ENCODE results near the gene NAV2. TPM values are rescaled to one million over a fixed set of nuclear protein-coding genes. Genes with fewer than 3 reads are reported as not detected.

NAV2 gene
- total and polyA plus RNA-seq, 2 donors (not counting 1 experiment from before 2014, with no cell fraction given), result 8.1 to 14.0 TPM

- no peak overlapping the region for H3K4me2 ChIP-seq (ENCODE audit: extremely low read depth, insufficient read depth, low read length)
- TF ChIP-seq EZH2 (IDR thresholded peaks at IDR 0.05; ENCODE audit: low read length, missing control alignments), result no peak
- no peak for TF ChIP-seq CTCF (conservative IDR thresholded peaks at IDR 0.05 in 1 of 2, IDR thresholded peaks at IDR 0.05 in 1 of 2; ENCODE audit: low read depth in 1 of 2, low read length in 2 of 2)
- H3K4me1 ChIP-seq (ENCODE audit: control insufficient read depth, extremely low read depth, insufficient read depth, low read length), result peaks cover 12% of the 10 kb centered on the region
- no peaks in the 10 kb centered on the region for H3K27me3 ChIP-seq (ENCODE audit: control insufficient read depth, insufficient read depth, low read length)
- H3K36me3 ChIP-seq (ENCODE audit: control insufficient read depth, insufficient read depth, low read length), result no peaks in the 10 kb centered on the region
- no peak overlapping the region for H3K27ac ChIP-seq (ENCODE audit: insufficient read depth, low read length)
- no peak overlapping the region for H2AFZ ChIP-seq (ENCODE audit: low read length)
- no peak overlapping the region for H3K4me3 ChIP-seq (replicated peaks in 1 of 4; ENCODE audit: control extremely low read depth in 1 of 4, insufficient read depth in 1 of 4, low read depth in 3 of 4, low read length in 4 of 4)
- H4K20me1 ChIP-seq (ENCODE audit: control insufficient read depth, extremely low read depth, insufficient read depth, low read length), result peaks cover 10% of the 10 kb centered on the region
- no peak overlapping the region for H3K9ac ChIP-seq (ENCODE audit: insufficient read depth, low read length)
- H3K79me2 ChIP-seq (ENCODE audit: control insufficient read depth, insufficient read depth, low read length), result peaks cover 67% of the 10 kb centered on the region
- H3K9me3 ChIP-seq (ENCODE audit: control insufficient read depth, insufficient read depth, low read depth, low read length), result no peaks in the 10 kb centered on the region
- no peak for DNase-seq (ENCODE audit: low read depth in 2 of 2)
Measured at GRCh38 chr11:19771463-19771862, 58.8 kb downstream of the NAV2 start.

GRCh38 chr11:19772480-19772879, 59.8 kb downstream of the NAV2 start:
- H3K9ac ChIP-seq (ENCODE audit: insufficient read depth, low read length), result no peak overlapping the region
- H3K4me1 ChIP-seq (ENCODE audit: control insufficient read depth, extremely low read depth, insufficient read depth, low read length), result peaks cover 12% of the 10 kb centered on the region
- H3K9me3 ChIP-seq (ENCODE audit: control insufficient read depth, insufficient read depth, low read depth, low read length), result no peaks in the 10 kb centered on the region
- no peaks in the 10 kb centered on the region for H3K36me3 ChIP-seq (ENCODE audit: control insufficient read depth, insufficient read depth, low read length)
- TF ChIP-seq EZH2 (IDR thresholded peaks at IDR 0.05; ENCODE audit: low read length, missing control alignments) (no peak), CTCF (conservative IDR thresholded peaks at IDR 0.05 in 1 of 2, IDR thresholded peaks at IDR 0.05 in 1 of 2; ENCODE audit: low read depth in 1 of 2, low read length in 2 of 2) (no peak)
- H3K27ac ChIP-seq (ENCODE audit: insufficient read depth, low read length), result no peak overlapping the region
- no peak overlapping the region for H3K4me3 ChIP-seq (replicated peaks in 1 of 4; ENCODE audit: control extremely low read depth in 1 of 4, insufficient read depth in 1 of 4, low read depth in 3 of 4, low read length in 4 of 4)
- no peak for DNase-seq (ENCODE audit: low read depth in 2 of 2)
- H3K27me3 ChIP-seq (ENCODE audit: control insufficient read depth, insufficient read depth, low read length), result no peaks in the 10 kb centered on the region
- H2AFZ ChIP-seq (ENCODE audit: low read length), result no peak overlapping the region
- H3K79me2 ChIP-seq (ENCODE audit: control insufficient read depth, insufficient read depth, low read length), result peaks cover 62% of the 10 kb centered on the region
- peaks cover 9% of the 10 kb centered on the region for H4K20me1 ChIP-seq (ENCODE audit: control insufficient read depth, extremely low read depth, insufficient read depth, low read length)
- no peak overlapping the region for H3K4me2 ChIP-seq (ENCODE audit: extremely low read depth, insufficient read depth, low read length)

- H3K79me2 ChIP-seq (ENCODE audit: control insufficient read depth, insufficient read depth, low read length), result peaks cover 67% of the 10 kb centered on the region
- no peak for TF ChIP-seq EZH2 (IDR thresholded peaks at IDR 0.05; ENCODE audit: low read length, missing control alignments)
- no peak for TF ChIP-seq CTCF (conservative IDR thresholded peaks at IDR 0.05 in 1 of 2, IDR thresholded peaks at IDR 0.05 in 1 of 2; ENCODE audit: low read depth in 1 of 2, low read length in 2 of 2)
- no peak overlapping the region for H3K4me2 ChIP-seq (ENCODE audit: extremely low read depth, insufficient read depth, low read length)
- no peak overlapping the region for H3K27ac ChIP-seq (ENCODE audit: insufficient read depth, low read length)
- H3K4me3 ChIP-seq (replicated peaks in 1 of 4; ENCODE audit: control extremely low read depth in 1 of 4, insufficient read depth in 1 of 4, low read depth in 3 of 4, low read length in 4 of 4), result no peak overlapping the region
- no peak overlapping the region for H3K9ac ChIP-seq (ENCODE audit: insufficient read depth, low read length)
- H4K20me1 ChIP-seq (ENCODE audit: control insufficient read depth, extremely low read depth, insufficient read depth, low read length), result peaks cover 3% of the 10 kb centered on the region
- no peaks in the 10 kb centered on the region for H3K9me3 ChIP-seq (ENCODE audit: control insufficient read depth, insufficient read depth, low read depth, low read length)
- H3K4me1 ChIP-seq (ENCODE audit: control insufficient read depth, extremely low read depth, insufficient read depth, low read length), result peaks cover 13% of the 10 kb centered on the region
- H3K27me3 ChIP-seq (ENCODE audit: control insufficient read depth, insufficient read depth, low read length), result no peaks in the 10 kb centered on the region
- H3K36me3 ChIP-seq (ENCODE audit: control insufficient read depth, insufficient read depth, low read length), result no peaks in the 10 kb centered on the region
- DNase-seq (ENCODE audit: low read depth in 2 of 2), result no peak
- no peak overlapping the region for H2AFZ ChIP-seq (ENCODE audit: low read length)
Measured at GRCh38 chr11:19774329-19774728, 61.7 kb downstream of the NAV2 start.
